ENCODE measurements around the gene EFCAB11. TPM values are rescaled to one million over a fixed set of nuclear protein-coding genes. Genes with fewer than 3 reads are reported as not detected.

The EFCAB11 gene
- total and polyA plus RNA-seq, 2 experiments from 2014 or later, result 7.7 to 24.6 TPM

GRCh38 chr14:89750281-89750755, 204.2 kb downstream of the EFCAB11 start (continued):
- TF ChIP-seq ETS1 (IDR thresholded peaks at IDR 0.05), result no peak
- no peak for TF ChIP-seq CTCF (conservative IDR thresholded peaks at IDR 0.05; ENCODE audit: low read depth in 2 of 2)
- TF ChIP-seq EZH2phosphoT487 (IDR thresholded peaks at IDR 0.05; ENCODE audit: unreplicated experiment), result no peak
- TF ChIP-seq ZNF114 (CRISPR knock-in tag; IDR thresholded peaks at IDR 0.05), result no peak
- no peak for TF ChIP-seq POLR2AphosphoS5 (IDR thresholded peaks at IDR 0.05; ENCODE audit: low read depth)
- no peak for TF ChIP-seq JUNB (IDR thresholded peaks at IDR 0.05; ENCODE audit: unreplicated experiment)
- TF ChIP-seq CREB1 (CRISPR knock-in tag; IDR thresholded peaks at IDR 0.05; ENCODE audit: low read depth), result no peak
- TF ChIP-seq STAT1 (IDR thresholded peaks at IDR 0.05; ENCODE audit: unreplicated experiment), result no peak
- TF ChIP-seq NANOG (IDR thresholded peaks at IDR 0.05; ENCODE audit: borderline replicate concordance), result no peak

GRCh38 chr14:89748004-89748403, 206.5 kb downstream of the EFCAB11 start:
- H3K9me2 ChIP-seq (ENCODE audit: insufficient read depth), result peaks cover 11% of the 10 kb centered on the region
- H3K4me1 ChIP-seq (ENCODE audit: insufficient read depth), result no peaks in the 10 kb centered on the region
- H2AFZ ChIP-seq, result no peak overlapping the region
- Mint-ChIP-seq H3K27ac (no peak overlapping the region), H3K27me3 (ENCODE audit: insufficient read depth, low read depth, poor library complexity) (no peaks in the 10 kb centered on the region), H3K36me3 (ENCODE audit: low read depth) (peaks cover 6% of the 10 kb centered on the region), H3K9me3 (peaks cover 10% of the 10 kb centered on the region), H3K4me1 (no peaks in the 10 kb centered on the region), H3K4me3 (no peak overlapping the region)
- no peaks in the 10 kb centered on the region for H3K79me2 ChIP-seq (replicated peaks; ENCODE audit: insufficient read depth)
- no peak overlapping the region for H3K27ac ChIP-seq (ENCODE audit: low read depth)
- DNase-seq (ENCODE audit: low spot score) (no peak), ATAC-seq (no peak)
- no peak overlapping the region for H3K4me3 ChIP-seq
- no peaks in the 10 kb centered on the region for H3F3A ChIP-seq (replicated peaks; ENCODE audit: low read depth)
- peaks cover 2% of the 10 kb centered on the region; the same call in 1 of the 2 replicates for H3K36me3 ChIP-seq (ENCODE audit: insufficient read depth)
- TF ChIP-seq ZNF462 (CRISPR knock-in tag; IDR thresholded peaks at IDR 0.05) (no peak), ZNF331 (CRISPR knock-in tag; IDR thresholded peaks at IDR 0.05; ENCODE audit: low read depth) (no peak)
- no peak overlapping the region for H3K4me2 ChIP-seq
- no peaks in the 10 kb centered on the region for H4K20me1 ChIP-seq (replicated peaks; ENCODE audit: insufficient read depth)
- H3K27me3 ChIP-seq (ENCODE audit: insufficient read depth), result no peaks in the 10 kb centered on the region

All from GM23338 (cell line).